Activated B cell treated with CpG ODN at 0.5 μM for 24 hours (primary cell): ENCODE results near the gene CASZ1. TPM values are rescaled to one million over a fixed set of nuclear protein-coding genes. Genes with fewer than 3 reads are reported as not detected.

Experiments used
- ATAC-seq: fragments of 200-7000 bp; cut with Tn5 transposase; one replicate; pipeline ENCODE4 v1.10.0; 2021; ENCODE audit warnings: low read depth, mild to moderate bottlenecking, moderate library complexity
- CTCF ChIA-PET: fragments of 350-600 bp; sonication (Branson Sonifier 250); formaldehyde crosslinking; loops from one replicate; lab custom pipeline; 2021; ENCODE audit warnings: antibody characterized with exemption; lab: Charles Lee
- POLR2A ChIA-PET: fragments of 350-600 bp; sonication (Branson Sonifier 250); formaldehyde crosslinking; loops from one replicate; lab custom pipeline; 2021; ENCODE audit warnings: antibody characterized with exemption; lab: Charles Lee
- DNase-seq: peaks from one replicate; pipeline ENCODE4 v3.0.0; 2022
- H3K27ac Mint-ChIP-seq: one replicate; pipeline ENCODE4 v1.8.0; 2020; ENCODE audit warnings: mixed read lengths
- H3K27me3 Mint-ChIP-seq: one replicate; pipeline ENCODE4 v1.8.0; 2021; ENCODE audit warnings: mixed read lengths
- H3K36me3 Mint-ChIP-seq: one replicate; pipeline ENCODE4 v1.8.0; 2021; ENCODE audit warnings: low read depth, mixed read lengths
- H3K4me1 Mint-ChIP-seq: one replicate; pipeline ENCODE4 v1.8.0; 2021; ENCODE audit warnings: mixed read lengths
- H3K4me3 Mint-ChIP-seq: one replicate; pipeline ENCODE4 v1.8.0; 2020; ENCODE audit warnings: mild to moderate bottlenecking, mixed read lengths
- H3K9me3 Mint-ChIP-seq: one replicate; pipeline ENCODE4 v1.8.0; 2020; ENCODE audit warnings: mixed read lengths
- CTCF ChIP-seq: fragments of 200-600 bp; IDR thresholded peaks from one replicate; pipeline ENCODE4 v1.8.0; 2022; ENCODE audit warnings: antibody characterized with exemption, mild to moderate bottlenecking
- intact Hi-C: fragments of 100-400 bp; cut with micrococcal nuclease; formaldehyde crosslinking; loops from one replicate; pipeline ENCODE4 v1.15.1; 2024
- total RNA-seq: library from RNA; stranded (reverse); gene quantifications from 2 replicates; pipeline ENCODE4 v1.2.3, GENCODE V29; 2022

Gene CASZ1
- total RNA-seq, 1 donor from 2014 or later, result 35.6 TPM

- H3K4me3 Mint-ChIP-seq, result no peak overlapping the region
- ChIA-PET POLR2A (no interaction called here), CTCF (no interaction called here)
- H3K27ac Mint-ChIP-seq, result no peak overlapping the region
- DNase-seq (no peak), ATAC-seq (no peak)
- no peaks in the 10 kb centered on the region for H3K27me3 Mint-ChIP-seq
- H3K4me1 Mint-ChIP-seq, result no peaks in the 10 kb centered on the region
- intact Hi-C loops, result no loop called here
- H3K36me3 Mint-ChIP-seq, result peaks cover 1% of the 10 kb centered on the region
- H3K9me3 Mint-ChIP-seq, result no peaks in the 10 kb centered on the region
- no peak for TF ChIP-seq CTCF
These were observed 207.4 kb downstream of the CASZ1 start for GRCh38 chr1:10589074-10589473.

- no peak for TF ChIP-seq CTCF
- ATAC-seq, result no peak
- DNase-seq, result no peak
- POLR2A ChIA-PET, result no interaction called here
- no peak overlapping the region for H3K27ac Mint-ChIP-seq
- no peaks in the 10 kb centered on the region for H3K27me3 Mint-ChIP-seq
- H3K36me3 Mint-ChIP-seq, result peaks cover 1% of the 10 kb centered on the region
- H3K4me3 Mint-ChIP-seq, result no peak overlapping the region
- no peaks in the 10 kb centered on the region for H3K4me1 Mint-ChIP-seq
- intact Hi-C loops, result no loop called here
- no peaks in the 10 kb centered on the region for H3K9me3 Mint-ChIP-seq
- CTCF ChIA-PET, result no interaction called here
These were observed 207.8 kb downstream of the CASZ1 start for GRCh38 chr1:10588640-10589039.

Other genes starting within 250 kb of the CASZ1 start
- gene TARDBP, start 216.0 kb upstream of the CASZ1 start, total RNA-seq, result 170 and 193 TPM in 2 replicates